SJSA1 (cell line): ENCODE results near the gene KRT80. TPM values are rescaled to one million over a fixed set of nuclear protein-coding genes. Genes with fewer than 3 reads are reported as not detected.

Experiments used
- DNase-seq, 2 experiments: peaks; one replicate each; pipeline ENCODE4 v3.0.0-alpha.2; 2015 to 2020; ENCODE audit warnings: low spot score in 2 of 2, low read depth in 1 of 2
- H3K27ac ChIP-seq: fragments of 250-450 bp; sonication (Bioruptor Pico); 2 replicates; pipeline ENCODE4 v1.5.1; 2020; ENCODE audit warnings: mild to moderate bottlenecking, moderate library complexity
- H3K27me3 ChIP-seq: fragments of 250-450 bp; sonication (Bioruptor Pico); replicated peaks from 2 replicates; pipeline ENCODE4 v1.5.1; 2020; ENCODE audit warnings: mild to moderate bottlenecking, moderate library complexity
- H3K36me3 ChIP-seq: fragments of 250-450 bp; sonication (Bioruptor Pico); 2 replicates; pipeline ENCODE4 v1.5.1; 2020; ENCODE audit warnings: mild to moderate bottlenecking
- H3K4me1 ChIP-seq: fragments of 250-450 bp; sonication (Bioruptor Pico); replicated peaks from 2 replicates; pipeline ENCODE4 v1.6.1; 2021; ENCODE audit warnings: mild to moderate bottlenecking
- H3K4me3 ChIP-seq: fragments of 250-450 bp; sonication (Bioruptor Pico); 2 replicates; pipeline ENCODE4 v1.5.1; 2020; ENCODE audit warnings: mild to moderate bottlenecking
- H3K9me3 ChIP-seq: fragments of 250-450 bp; sonication (Bioruptor Pico); replicated peaks from 2 replicates; pipeline ENCODE4 v1.5.1; 2020; ENCODE audit warnings: mild to moderate bottlenecking
- total RNA-seq: library from RNA; depleted of rRNA; stranded (reverse); fragments of >200 nt; shearing (Covaris generic); gene quantifications from 2 replicates; pipeline ENCODE4 v1.2.3, GENCODE V29; 2014

The KRT80 gene
- total RNA-seq, 1 experiment from 2014 or later = 4.0 TPM

GRCh38 chr12:52165096-52165855 is 26.5 kb downstream of the KRT80 start:
- Histone ChIP-seq H3K9me3 (no peaks in the 10 kb centered on the region), H3K27me3 (no peaks in the 10 kb centered on the region), H3K4me3 (no peak overlapping the region), H3K27ac (peak overlapping the region; percentile 73), H3K4me1 (peaks cover 59% of the 10 kb centered on the region), H3K36me3 (no peaks in the 10 kb centered on the region)
- DNase-seq = peak in 1 of 2 experiments; percentile 42

- peak; percentile 95 to 98 for DNase-seq
- H3K27me3 ChIP-seq = no peaks in the 10 kb centered on the region
- peak overlapping the region; percentile 73 for H3K27ac ChIP-seq
- H3K4me3 ChIP-seq = no peak overlapping the region
- no peaks in the 10 kb centered on the region for H3K9me3 ChIP-seq
- H3K4me1 ChIP-seq = peaks cover 59% of the 10 kb centered on the region
- H3K36me3 ChIP-seq = no peaks in the 10 kb centered on the region
Measured at GRCh38 chr12:52164624-52165023, 27.2 kb downstream of the KRT80 start.

GRCh38 chr12:52162981-52163380 is 28.8 kb downstream of the KRT80 start:
- H3K27ac ChIP-seq = peak overlapping the region; percentile 44
- no peaks in the 10 kb centered on the region for H3K36me3 ChIP-seq
- H3K9me3 ChIP-seq = no peaks in the 10 kb centered on the region
- H3K4me3 ChIP-seq = no peak overlapping the region
- DNase-seq = no peak
- peaks cover 47% of the 10 kb centered on the region for H3K4me1 ChIP-seq
- no peaks in the 10 kb centered on the region for H3K27me3 ChIP-seq

- H3K4me3 ChIP-seq = no peak overlapping the region
- no peak for DNase-seq
Measured at GRCh38 chr12:52160200-52160599, 31.6 kb downstream of the KRT80 start.

GRCh38 chr12:52157566-52158150 is 34.2 kb downstream of the KRT80 start:
- no peaks in the 10 kb centered on the region for H3K36me3 ChIP-seq
- no peak overlapping the region for H3K4me3 ChIP-seq
- H3K27me3 ChIP-seq = no peaks in the 10 kb centered on the region
- no peak for DNase-seq
- H3K27ac ChIP-seq = no peak overlapping the region
- no peaks in the 10 kb centered on the region for H3K9me3 ChIP-seq
- peaks cover 11% of the 10 kb centered on the region for H3K4me1 ChIP-seq

More at GRCh38 chr12:52160200-52160599, 31.6 kb downstream of the KRT80 start:
- H3K27me3 ChIP-seq = no peaks in the 10 kb centered on the region
- no peaks in the 10 kb centered on the region for H3K9me3 ChIP-seq
- no peaks in the 10 kb centered on the region for H3K36me3 ChIP-seq
- H3K27ac ChIP-seq = no peak overlapping the region
- peaks cover 35% of the 10 kb centered on the region for H3K4me1 ChIP-seq

GRCh38 chr12:52156757-52157565 is 34.9 kb downstream of the KRT80 start:
- H3K27ac ChIP-seq = peak overlapping the region; percentile 27; the same call in 1 of the 2 replicates
- H3K9me3 ChIP-seq = no peaks in the 10 kb centered on the region
- DNase-seq = peak; percentile 56 to 77

GRCh38 chr12:52156311-52156710 is 35.5 kb downstream of the KRT80 start:
- no peaks in the 10 kb centered on the region for H3K36me3 ChIP-seq
- H3K4me3 ChIP-seq = no peak overlapping the region
- peaks cover 14% of the 10 kb centered on the region for H3K4me1 ChIP-seq
- no peaks in the 10 kb centered on the region for H3K27me3 ChIP-seq
- H3K27ac ChIP-seq = peak overlapping the region; percentile 27; the same call in 1 of the 2 replicates
- no peaks in the 10 kb centered on the region for H3K9me3 ChIP-seq
- no peak for DNase-seq

More at GRCh38 chr12:52156757-52157565, 34.9 kb downstream of the KRT80 start:
- no peaks in the 10 kb centered on the region for H3K36me3 ChIP-seq
- H3K4me3 ChIP-seq = no peak overlapping the region
- H3K4me1 ChIP-seq = peaks cover 11% of the 10 kb centered on the region
- H3K27me3 ChIP-seq = no peaks in the 10 kb centered on the region

GRCh38 chr12:52155048-52155868 is 36.6 kb downstream of the KRT80 start:
- peaks cover 16% of the 10 kb centered on the region for H3K4me1 ChIP-seq
- no peak overlapping the region for H3K27ac ChIP-seq
- DNase-seq = no peak
- H3K9me3 ChIP-seq = no peaks in the 10 kb centered on the region
- H3K4me3 ChIP-seq = no peak overlapping the region
- H3K36me3 ChIP-seq = no peaks in the 10 kb centered on the region
- H3K27me3 ChIP-seq = no peaks in the 10 kb centered on the region

GRCh38 chr12:52152905-52153317 is 38.9 kb downstream of the KRT80 start:
- H3K4me3 ChIP-seq = no peak overlapping the region
- no peaks in the 10 kb centered on the region for H3K36me3 ChIP-seq
- H3K27ac ChIP-seq = no peak overlapping the region
- no peaks in the 10 kb centered on the region for H3K9me3 ChIP-seq
- H3K4me1 ChIP-seq = peaks cover 39% of the 10 kb centered on the region
- no peaks in the 10 kb centered on the region for H3K27me3 ChIP-seq
- no peak for DNase-seq

- no peaks in the 10 kb centered on the region for H3K9me3 ChIP-seq
- H3K4me1 ChIP-seq = peaks cover 46% of the 10 kb centered on the region
- no peak overlapping the region for H3K4me3 ChIP-seq
- H3K27me3 ChIP-seq = no peaks in the 10 kb centered on the region
- H3K36me3 ChIP-seq = no peaks in the 10 kb centered on the region
- DNase-seq = peak in 1 of 2 experiments; percentile 49
- H3K27ac ChIP-seq = no peak overlapping the region
Measured at GRCh38 chr12:52151837-52152783, 39.7 kb downstream of the KRT80 start.

GRCh38 chr12:52151153-52151836 is 40.5 kb downstream of the KRT80 start:
- H3K36me3 ChIP-seq = peaks cover 7% of the 10 kb centered on the region
- no peak for DNase-seq
- no peak overlapping the region for H3K27ac ChIP-seq
- H3K4me1 ChIP-seq = peaks cover 50% of the 10 kb centered on the region
- H3K27me3 ChIP-seq = no peaks in the 10 kb centered on the region
- no peaks in the 10 kb centered on the region for H3K9me3 ChIP-seq
- no peak overlapping the region for H3K4me3 ChIP-seq

- DNase-seq = no peak
- H3K9me3 ChIP-seq = no peaks in the 10 kb centered on the region
- H3K36me3 ChIP-seq = peaks cover 7% of the 10 kb centered on the region
- peak overlapping the region; percentile 100 for H3K27ac ChIP-seq
- peaks cover 61% of the 10 kb centered on the region for H3K4me1 ChIP-seq
- H3K27me3 ChIP-seq = no peaks in the 10 kb centered on the region
- H3K4me3 ChIP-seq = no peak overlapping the region
Measured at GRCh38 chr12:52149651-52150241, 42.1 kb downstream of the KRT80 start.
